CD14-positive monocyte (primary cell): ENCODE results near the gene TOMM7. TPM values are rescaled to one million over a fixed set of nuclear protein-coding genes. Genes with fewer than 3 reads are reported as not detected.

Experiments
- DNase-seq, 3 donors: peaks; one replicate each; pipeline ENCODE4 v3.0.0-alpha.2; 2011 to 2022
- H2AFZ ChIP-seq: 2 replicates; pipeline ENCODE4 v1.6.0; 2012; ENCODE audit warnings: mild to moderate bottlenecking, low read depth, low read length, inconsistent platforms; ENCODE audit not compliant: insufficient read depth, poor library complexity, severe bottlenecking
- H3K27ac ChIP-seq, 2 donors: 1 replicate in 1 of 2; 2 replicates in 1 of 2; pipeline ENCODE4 v1.5.1; 2012 to 2013; ENCODE audit warnings: low read length in 2 of 2, control low read depth in 1 of 2, inconsistent platforms in 1 of 2, low read depth in 1 of 2, mild to moderate bottlenecking in 1 of 2
- H3K27me3 ChIP-seq, 2 donors: one replicate each; pipeline versions ENCODE4 v1.6.0 to v1.6.1; 2011 to 2013; ENCODE audit warnings: low read length in 2 of 2; ENCODE audit not compliant: control insufficient read depth in 2 of 2, insufficient read depth in 2 of 2
- H3K36me3 ChIP-seq, 2 donors: replicated peaks in 1 of 2; 1 replicate in 1 of 2; 2 replicates in 1 of 2; pipeline versions ENCODE4 v1.5.1 to v1.6.1; 2012 to 2013; ENCODE audit warnings: low read length in 2 of 2, control low read depth in 1 of 2, inconsistent platforms in 1 of 2, mild to moderate bottlenecking in 1 of 2; ENCODE audit not compliant: insufficient read depth in 2 of 2, control insufficient read depth in 1 of 2
- H3K4me1 ChIP-seq, 2 donors: 1 replicate in 1 of 2; 2 replicates in 1 of 2; pipeline versions ENCODE4 v1.5.1 to v1.6.1; 2012 to 2013; ENCODE audit warnings: low read length in 2 of 2, control low read depth in 1 of 2, inconsistent platforms in 1 of 2, mild to moderate bottlenecking in 1 of 2, moderate library complexity in 1 of 2; ENCODE audit not compliant: insufficient read depth in 2 of 2, control insufficient read depth in 1 of 2
- H3K4me2 ChIP-seq: replicated peaks from 2 replicates; pipeline ENCODE3; 2012; ENCODE audit warnings: low read length, moderate library complexity, mild to moderate bottlenecking; ENCODE audit not compliant: poor library complexity, severe bottlenecking; ENCODE audit errors: extremely low read depth
- H3K4me3 ChIP-seq, 3 experiments: fragments of 200-600 bp in 1 of 3; sonication (generic) in 1 of 3; replicated peaks in 1 of 3; 1 replicate in 2 of 3; 2 replicates in 1 of 3; pipeline ENCODE4 v1.5.1; 2011 to 2013; ENCODE audit warnings: low read length in 3 of 3, mild to moderate bottlenecking in 3 of 3, control low read depth in 2 of 3, low read depth in 2 of 3, inconsistent platforms in 1 of 3, moderate library complexity in 1 of 3
- H3K79me2 ChIP-seq: 2 replicates; pipeline ENCODE4 v1.6.0; 2012; ENCODE audit warnings: mild to moderate bottlenecking, control low read depth, inconsistent platforms, low read length, moderate library complexity; ENCODE audit not compliant: insufficient read depth
- H3K9ac ChIP-seq: 2 replicates; pipeline ENCODE4 v1.6.0; 2017; ENCODE audit warnings: low read length, mild to moderate bottlenecking; ENCODE audit not compliant: insufficient read depth, poor library complexity, severe bottlenecking
- H3K9me3 ChIP-seq, 2 donors: replicated peaks in 1 of 2; 1 replicate in 1 of 2; 2 replicates in 1 of 2; pipeline versions ENCODE4 v1.5.1 to v1.6.1; 2012 to 2013; ENCODE audit warnings: low read length in 2 of 2, control low read depth in 1 of 2; ENCODE audit not compliant: control insufficient read depth in 1 of 2, insufficient read depth in 1 of 2
- H4K20me1 ChIP-seq: 2 replicates; pipeline ENCODE4 v1.6.0; 2012; ENCODE audit warnings: mild to moderate bottlenecking, low read length, control low read depth, moderate library complexity; ENCODE audit not compliant: insufficient read depth
- H3K27ac Mint-ChIP-seq, 7 donors: one replicate each; pipeline ENCODE4 v1.8.0; 2020; ENCODE audit warnings: mild to moderate bottlenecking in 7 of 7, mixed read lengths in 7 of 7, moderate library complexity in 6 of 7, inconsistent platforms in 2 of 7
- H3K27me3 Mint-ChIP-seq, 3 donors: one replicate each; pipeline ENCODE4 v1.8.0; 2021 to 2022; ENCODE audit warnings: low read depth in 3 of 3, mild to moderate bottlenecking in 3 of 3, mixed read lengths in 3 of 3, moderate library complexity in 3 of 3, inconsistent platforms in 1 of 3
- H3K36me3 Mint-ChIP-seq, 2 donors: one replicate each; pipeline ENCODE4 v1.8.0; 2020; ENCODE audit warnings: mixed read lengths in 2 of 2, inconsistent platforms in 1 of 2, mild to moderate bottlenecking in 1 of 2
- H3K4me1 Mint-ChIP-seq: one replicate; pipeline ENCODE4 v1.8.0; 2020; ENCODE audit warnings: mild to moderate bottlenecking, mixed read lengths
- H3K4me3 Mint-ChIP-seq, 2 donors: one replicate each; pipeline ENCODE4 v1.8.0; 2020; ENCODE audit warnings: mild to moderate bottlenecking in 2 of 2, mixed read lengths in 2 of 2, moderate library complexity in 1 of 2
- H3K9me3 Mint-ChIP-seq, 7 donors: one replicate each; pipeline ENCODE4 v1.8.0; 2020 to 2022; ENCODE audit warnings: mixed read lengths in 7 of 7, mild to moderate bottlenecking in 6 of 7, moderate library complexity in 6 of 7, inconsistent platforms in 2 of 7
- WGBS: methylation state at CpG from one replicate; pipeline ENCODE4 v1.1.5; 2013; ENCODE audit warnings: missing lambda C conversion rate; ENCODE audit not compliant: insufficient coverage; 5-methylcytosine and 5-hydroxymethylcytosine counted together
- intact Hi-C, 2 donors: fragments of 100-400 bp; cut with micrococcal nuclease; formaldehyde crosslinking; loops; one replicate each; pipeline versions ENCODE4 v1.15.0 to v1.15.1; 2023
- polyA plus RNA-seq, 3 donors: library from polyadenylated mRNA; depleted of rRNA in 1 of 3; unstranded in 2 of 3; stranded (reverse) in 1 of 3; fragments of 300-500 nt in 2 of 3; fragments of >200 nt in 1 of 3; fragmentation: Illumina TruSeq in 2 of 3; gene quantifications; 1 replicate in 2 of 3; 2 replicates in 1 of 3; pipeline ENCODE4 v1.2.3, GENCODE V29; 2012 to 2021
- TF ChIP-seq, protein P1 (sequence below): fragments of 200-600 bp; IDR thresholded peaks from one replicate; pipeline ENCODE4 v1.8.0; 2022; ENCODE audit warnings: antibody characterized with exemption, mild to moderate bottlenecking

The TOMM7 gene
- polyA plus RNA-seq, 3 donors, result 93.3 to 125 (median 111) TPM

DNA sequence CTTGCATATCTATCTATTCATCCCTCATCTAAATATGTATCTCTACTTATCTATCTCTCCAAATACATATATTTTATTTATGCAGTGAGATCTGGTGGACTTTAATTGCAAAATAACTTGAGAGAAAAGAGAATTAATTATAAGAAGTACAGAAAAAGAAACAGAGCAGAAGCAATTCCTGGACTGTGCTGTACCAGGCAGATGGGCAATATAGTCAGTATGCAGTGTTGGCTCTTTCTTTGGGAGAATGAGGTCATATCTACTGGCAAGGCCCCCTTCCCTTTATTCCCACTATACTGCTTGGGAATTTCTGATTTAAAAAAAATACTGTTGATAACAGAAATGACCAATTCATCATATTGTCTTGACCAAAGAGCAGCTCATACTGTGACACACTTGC, 49.0 kb upstream of the TOMM7 start:
- TF ChIP-seq, protein P1, sequence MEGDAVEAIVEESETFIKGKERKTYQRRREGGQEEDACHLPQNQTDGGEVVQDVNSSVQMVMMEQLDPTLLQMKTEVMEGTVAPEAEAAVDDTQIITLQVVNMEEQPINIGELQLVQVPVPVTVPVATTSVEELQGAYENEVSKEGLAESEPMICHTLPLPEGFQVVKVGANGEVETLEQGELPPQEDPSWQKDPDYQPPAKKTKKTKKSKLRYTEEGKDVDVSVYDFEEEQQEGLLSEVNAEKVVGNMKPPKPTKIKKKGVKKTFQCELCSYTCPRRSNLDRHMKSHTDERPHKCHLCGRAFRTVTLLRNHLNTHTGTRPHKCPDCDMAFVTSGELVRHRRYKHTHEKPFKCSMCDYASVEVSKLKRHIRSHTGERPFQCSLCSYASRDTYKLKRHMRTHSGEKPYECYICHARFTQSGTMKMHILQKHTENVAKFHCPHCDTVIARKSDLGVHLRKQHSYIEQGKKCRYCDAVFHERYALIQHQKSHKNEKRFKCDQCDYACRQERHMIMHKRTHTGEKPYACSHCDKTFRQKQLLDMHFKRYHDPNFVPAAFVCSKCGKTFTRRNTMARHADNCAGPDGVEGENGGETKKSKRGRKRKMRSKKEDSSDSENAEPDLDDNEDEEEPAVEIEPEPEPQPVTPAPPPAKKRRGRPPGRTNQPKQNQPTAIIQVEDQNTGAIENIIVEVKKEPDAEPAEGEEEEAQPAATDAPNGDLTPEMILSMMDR, result no peak
- no peaks in the 10 kb centered on the region for H3K36me3 Mint-ChIP-seq
- no peaks in the 10 kb centered on the region for H3K9me3 Mint-ChIP-seq
- H3K79me2 ChIP-seq, result no peaks in the 10 kb centered on the region
- H3K27me3 Mint-ChIP-seq, result peaks cover 2 to 4% (median 2%) of the 10 kb centered on the region in 3 donors
- no peaks in the 10 kb centered on the region for H4K20me1 ChIP-seq
- H3K4me2 ChIP-seq, result no peak overlapping the region
- H2AFZ ChIP-seq, result peak overlapping the region; percentile 16
- peaks cover 11% of the 10 kb centered on the region for H3K4me1 Mint-ChIP-seq
- no peak overlapping the region for H3K4me3 Mint-ChIP-seq
- no peak for DNase-seq
- no peak overlapping the region for H3K4me3 ChIP-seq
- intact Hi-C loops, result no loop called here
- H3K4me1 ChIP-seq, result peaks cover 0 to 5% of the 10 kb centered on the region in 2 donors
- peak overlapping the region in 1 of 7 donors; percentile 7 for H3K27ac Mint-ChIP-seq
- no peak overlapping the region for H3K9ac ChIP-seq
- H3K27me3 ChIP-seq, result no peaks in the 10 kb centered on the region
- no peaks in the 10 kb centered on the region for H3K36me3 ChIP-seq
- no peak overlapping the region for H3K27ac ChIP-seq
- no peaks in the 10 kb centered on the region for H3K9me3 ChIP-seq

- no peaks in the 10 kb centered on the region for H4K20me1 ChIP-seq
- no peaks in the 10 kb centered on the region for H3K36me3 ChIP-seq
- H3K27me3 ChIP-seq, result no peaks in the 10 kb centered on the region
- H3K79me2 ChIP-seq, result no peaks in the 10 kb centered on the region
- intact Hi-C loops, result no loop called here
- H3K9ac ChIP-seq, result no peak overlapping the region
- TF ChIP-seq, protein P1, result no peak
- H3K36me3 Mint-ChIP-seq, result no peaks in the 10 kb centered on the region
- no peak overlapping the region for H3K4me3 ChIP-seq
- H3K4me1 Mint-ChIP-seq, result peaks cover 11% of the 10 kb centered on the region
- H3K27ac ChIP-seq, result no peak overlapping the region
- 20% methylated on average over 1 of the region's 1 CpG for WGBS
- no peak overlapping the region for H3K4me3 Mint-ChIP-seq
- H3K4me1 ChIP-seq, result peaks cover 0 to 5% of the 10 kb centered on the region in 2 donors
- H3K27ac Mint-ChIP-seq, result no peak overlapping the region
- no peak overlapping the region for H2AFZ ChIP-seq
- DNase-seq, result no peak
- no peak overlapping the region for H3K4me2 ChIP-seq
- no peaks in the 10 kb centered on the region for H3K9me3 ChIP-seq
- peaks cover 0 to 3% (median 2%) of the 10 kb centered on the region in 3 donors for H3K27me3 Mint-ChIP-seq
- H3K9me3 Mint-ChIP-seq, result no peaks in the 10 kb centered on the region
Observed at GRCh38 chr7:22868509-22868908, 45.9 kb upstream of the TOMM7 start.
